ENCODE data around the gene ZDBF2. TPM values are rescaled to one million over a fixed set of nuclear protein-coding genes. Genes with fewer than 3 reads are reported as not detected.

ZDBF2 gene
- total and polyA plus RNA-seq, 2 of the 8 experiments (the other 6 are each of a cell fraction or from before 2014, with no cell fraction given): 1.5 to 17.2 TPM

DNA sequence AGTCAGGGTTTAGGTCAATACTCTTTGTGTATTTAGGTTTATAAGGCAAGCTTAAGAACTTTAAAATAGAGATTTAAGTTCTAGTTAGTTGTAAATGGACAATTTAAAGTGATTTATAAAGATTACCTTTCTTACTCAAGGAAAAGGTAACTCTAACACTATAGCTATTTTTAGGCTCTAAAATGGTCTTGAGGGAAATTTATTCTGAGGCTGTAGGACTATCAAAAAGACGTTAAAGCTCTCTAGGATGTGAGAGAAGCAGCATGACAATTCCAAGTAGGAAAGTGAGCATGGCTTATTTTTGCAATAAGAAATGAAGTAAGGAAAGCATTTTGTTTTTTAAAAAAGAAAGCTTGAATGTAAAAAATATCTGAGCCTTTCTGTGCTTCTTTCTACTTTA lies 78.1 kb downstream of the ZDBF2 start:
- Histone ChIP-seq H2AK5ac (ENCODE audit: low read depth, low read length) (no peak overlapping the region), H4K8ac (ENCODE audit: extremely low read depth, insufficient read depth, low read length) (no peak overlapping the region), H3K9ac (replicated peaks in 1 of 4; ENCODE audit: extremely low read depth in 1 of 4, low read depth in 3 of 4, low read length in 3 of 4) (no peak overlapping the region), H3K18ac (ENCODE audit: extremely low read depth, low read length) (no peak overlapping the region), H2BK120ac (replicated peaks; ENCODE audit: low read depth, low read length) (no peak overlapping the region), H3K4ac (replicated peaks; ENCODE audit: insufficient read length, low read depth, low read length) (no peak overlapping the region), H4K91ac (replicated peaks; ENCODE audit: insufficient read length, low read length) (no peak overlapping the region), H2BK5ac (ENCODE audit: low read depth, low read length) (no peak overlapping the region), H4K5ac (ENCODE audit: insufficient read length, low read depth, low read length) (no peak overlapping the region), H2AFZ (ENCODE audit: low read length) (no peak overlapping the region), H2BK12ac (ENCODE audit: low read depth, low read length) (no peak overlapping the region), H4K20me1 (replicated peaks in 1 of 2; ENCODE audit: control insufficient read depth in 1 of 2, insufficient read depth in 2 of 2, low read length in 2 of 2) (no peaks in the 10 kb centered on the region), H3K4me1 (replicated peaks in 1 of 4; ENCODE audit: control insufficient read depth in 3 of 4, insufficient read depth in 4 of 4, low read length in 3 of 4) (no peaks in the 10 kb centered on the region), H3K36me3 (ENCODE audit: control insufficient read depth in 2 of 4, insufficient read depth in 4 of 4, low read length in 3 of 4) (no peaks in the 10 kb centered on the region), H3K79me2 (ENCODE audit: control insufficient read depth in 1 of 2, insufficient read depth in 2 of 2, low read length in 2 of 2) (no peaks in the 10 kb centered on the region), H2BK20ac (ENCODE audit: low read length) (no peak overlapping the region), H3K23me2 (ENCODE audit: low read depth, low read length) (no peaks in the 10 kb centered on the region), H3K9me3 (ENCODE audit: insufficient read depth in 2 of 2, low read depth in 1 of 2, low read length in 1 of 2) (peaks cover 7 to 20% of the 10 kb centered on the region in 2 experiments), H3K4me3 (ENCODE audit: extremely low read depth in 1 of 4, insufficient read depth in 2 of 4, low read depth in 3 of 4, low read length in 4 of 4) (no peak overlapping the region), H3K27ac (ENCODE audit: low read depth, low read length) (no peak overlapping the region), H3K23ac (ENCODE audit: insufficient read length) (no peak overlapping the region), H3K14ac (ENCODE audit: insufficient read length) (no peak overlapping the region), H2BK15ac (ENCODE audit: low read length) (no peak overlapping the region), H3K56ac (replicated peaks; ENCODE audit: insufficient read length, low read depth, low read length) (no peak overlapping the region), H3K79me1 (ENCODE audit: low read depth, low read length) (no peaks in the 10 kb centered on the region), H3K27me3 (replicated peaks in 1 of 4; ENCODE audit: control insufficient read depth in 3 of 4, extremely low read depth in 1 of 4, insufficient read depth in 3 of 4, low read length in 3 of 4) (no peaks in the 10 kb centered on the region), H3K4me2 (ENCODE audit: insufficient read depth in 1 of 2, low read depth in 2 of 2, low read length in 2 of 2) (no peak overlapping the region)
- CTCF ChIA-PET (ENCODE audit: partially characterized antibody): interaction anchor here (1.3 kb wide), 1 partner anchor 26 kb away, joined by 4 read pairs; no protein-coding TSS in a partner anchor
- 73% methylated on average over 1 of the region's 1 CpG; no CpG with 5 or more reads in 1 of the 2 experiments for WGBS, 2 experiments (ENCODE audit: extremely low coverage in 1 of 2, insufficient coverage in 1 of 2, insufficient read length in 1 of 2, insufficient replicate concordance in 2 of 2, low coverage in 1 of 2, low lambda C conversion rate in 2 of 2, missing lambda C conversion rate in 1 of 2)
- POLR2A ChIA-PET (ENCODE audit: partially characterized antibody): no interaction called here
- FAIRE-seq: no peak
- DNase-seq (ENCODE audit: low read depth in 1 of 2, low spot score in 2 of 2): no peak
- TF ChIP-seq CTCF (IDR thresholded peaks at IDR 0.05; ENCODE audit: control extremely low read depth in 1 of 3, insufficient read depth in 1 of 3, low read depth in 1 of 3, low read length in 3 of 3): no peak
- TF ChIP-seq SIN3A (conservative IDR thresholded peaks at IDR 0.05 in 1 of 2, IDR thresholded peaks at IDR 0.05 in 1 of 2; ENCODE audit: low read depth in 1 of 2, low read length in 2 of 2): no peak
- no peak for TF ChIP-seq TCF12 (IDR thresholded peaks at IDR 0.05; ENCODE audit: low read depth, low read length)
- no peak for TF ChIP-seq RFX5 (IDR thresholded peaks at IDR 0.05; ENCODE audit: borderline replicate concordance, low read depth, low read length)
- TF ChIP-seq GABPA (IDR thresholded peaks at IDR 0.05; ENCODE audit: borderline replicate concordance, insufficient read depth, low read length): no peak
- no peak for TF ChIP-seq JUND (IDR thresholded peaks at IDR 0.05; ENCODE audit: low read length)
- TF ChIP-seq SP2 (IDR thresholded peaks at IDR 0.05; ENCODE audit: low read length): no peak
- TF ChIP-seq BACH1 (IDR thresholded peaks at IDR 0.05; ENCODE audit: low read length): no peak
- TF ChIP-seq SAP30 (IDR thresholded peaks at IDR 0.05; ENCODE audit: insufficient read depth, insufficient replicate concordance, low read length): no peak
- TF ChIP-seq CREB1 (IDR thresholded peaks at IDR 0.05): no peak
- no peak for TF ChIP-seq CHD2 (IDR thresholded peaks at IDR 0.05; ENCODE audit: low read length)
- no peak for TF ChIP-seq KDM4A (IDR thresholded peaks at IDR 0.05; ENCODE audit: low read depth, low read length, severe bottlenecking)

Measured in H1 (cell line).